ENCODE results near the gene HGF.

The HGF gene

DNA sequence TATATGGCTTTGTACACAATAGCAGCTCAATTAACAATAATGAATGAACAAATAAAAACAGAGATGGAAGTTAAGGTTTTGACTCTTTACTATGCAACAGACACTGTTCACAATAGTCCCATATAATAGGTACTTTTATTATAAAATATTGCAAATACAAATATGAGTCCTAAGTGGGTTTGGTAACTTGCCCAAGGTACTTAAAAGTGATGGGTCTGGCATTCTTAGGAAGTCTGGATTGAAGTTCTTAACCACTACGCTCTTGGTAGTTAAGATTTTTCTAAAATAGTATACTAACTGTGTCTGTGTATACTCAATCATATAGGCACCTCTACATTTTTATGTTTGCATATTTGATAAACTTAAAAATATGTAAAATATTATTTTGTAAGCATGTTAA lies 55.5 kb downstream of the HGF start:
- DNase-seq = no peak

DNA sequence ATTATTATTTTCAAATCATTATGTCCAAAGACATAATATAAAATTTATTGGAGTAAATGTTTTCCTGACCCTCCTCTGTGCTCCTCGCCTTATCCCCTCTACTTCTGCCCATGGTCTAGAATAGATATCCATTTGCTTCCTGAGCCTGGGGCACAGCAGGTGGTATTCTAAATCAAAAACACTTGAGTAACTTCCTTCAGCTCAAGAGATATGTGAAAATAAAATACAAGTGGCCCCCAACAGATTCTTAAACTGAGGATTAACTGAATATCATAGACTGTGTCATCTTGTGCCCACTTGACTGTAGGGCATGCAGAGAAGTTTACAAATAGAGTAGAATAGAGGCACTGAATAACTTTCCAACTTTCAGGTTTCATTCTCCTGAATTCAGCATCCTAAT lies 59.1 kb downstream of the HGF start:
- DNase-seq = no peak

DNA sequence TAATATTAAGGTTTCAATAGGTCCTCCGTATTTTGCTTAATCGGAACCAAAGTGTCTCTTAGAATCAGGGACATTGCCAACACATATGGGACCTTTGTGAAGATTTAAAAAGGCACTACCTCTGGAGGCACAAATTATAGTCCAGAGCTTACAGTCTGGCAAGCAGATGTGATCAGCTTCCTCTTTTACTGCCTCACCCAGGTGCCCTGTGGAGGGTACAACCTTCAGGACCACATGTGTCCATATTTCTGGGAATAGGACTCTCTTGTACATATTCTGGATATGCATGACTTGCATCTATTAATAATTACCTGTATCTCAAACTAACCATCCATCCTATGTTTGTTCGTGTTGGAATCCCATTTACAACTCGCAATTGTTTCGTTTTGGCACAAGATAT lies 60.0 kb downstream of the HGF start:
- no peak for DNase-seq

DNA sequence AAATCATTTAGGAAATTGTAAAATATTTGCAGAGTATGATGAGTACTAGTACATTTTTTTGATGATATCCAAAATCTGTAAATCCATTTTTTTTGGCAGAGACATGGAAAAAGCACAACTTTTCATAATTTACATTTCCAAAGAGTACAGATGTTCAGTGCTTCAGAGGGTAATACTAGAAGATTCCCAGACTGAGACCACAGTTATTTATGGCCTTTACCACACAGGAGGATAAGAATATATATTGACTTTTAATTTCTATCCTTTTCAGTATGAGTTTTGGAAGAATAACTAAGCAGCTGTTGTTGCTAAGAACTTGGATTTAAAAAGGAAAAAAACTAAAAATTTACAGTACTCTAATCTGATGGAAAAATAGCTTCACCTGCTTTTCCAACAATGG lies 61.9 kb downstream of the HGF start:
- no peak for DNase-seq

DNA sequence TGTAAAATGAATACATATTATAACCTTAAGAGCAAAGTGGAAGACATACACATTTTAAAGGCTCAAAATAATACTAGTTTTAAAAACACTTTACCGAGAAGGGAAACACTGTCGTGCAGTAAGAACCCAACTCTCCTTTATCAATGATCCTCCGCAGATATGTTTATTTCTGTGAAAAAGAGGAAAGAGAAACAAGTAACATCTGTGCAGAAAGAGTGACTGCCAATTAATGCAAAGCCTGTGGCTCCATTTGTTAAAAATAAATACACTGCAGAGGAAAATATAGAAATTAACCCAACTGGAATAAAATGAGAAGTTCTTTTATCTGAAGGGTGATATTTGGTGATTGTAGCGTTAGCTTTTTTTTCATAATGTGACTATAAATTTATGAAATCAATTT lies 62.7 kb downstream of the HGF start:
- DNase-seq = no peak

DNA sequence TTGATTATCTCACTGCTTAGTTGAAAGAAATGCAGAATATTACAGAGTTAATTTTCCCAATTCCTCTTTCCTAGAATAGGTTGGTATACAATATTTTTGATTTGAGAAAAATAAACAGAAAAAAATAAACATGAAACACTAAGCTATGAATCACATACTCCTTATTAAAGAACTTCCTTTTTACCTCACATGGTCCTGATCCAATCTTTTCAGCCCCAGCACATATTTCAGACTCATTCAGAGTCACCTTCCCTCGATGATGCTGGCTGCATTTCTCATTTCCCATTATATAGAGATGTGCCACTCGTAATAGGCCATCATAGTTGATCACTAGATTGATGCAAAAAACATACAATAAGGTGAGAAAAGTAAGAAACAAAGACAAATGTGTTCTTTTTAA lies 64.6 kb downstream of the HGF start:
- DNase-seq = no peak

DNA sequence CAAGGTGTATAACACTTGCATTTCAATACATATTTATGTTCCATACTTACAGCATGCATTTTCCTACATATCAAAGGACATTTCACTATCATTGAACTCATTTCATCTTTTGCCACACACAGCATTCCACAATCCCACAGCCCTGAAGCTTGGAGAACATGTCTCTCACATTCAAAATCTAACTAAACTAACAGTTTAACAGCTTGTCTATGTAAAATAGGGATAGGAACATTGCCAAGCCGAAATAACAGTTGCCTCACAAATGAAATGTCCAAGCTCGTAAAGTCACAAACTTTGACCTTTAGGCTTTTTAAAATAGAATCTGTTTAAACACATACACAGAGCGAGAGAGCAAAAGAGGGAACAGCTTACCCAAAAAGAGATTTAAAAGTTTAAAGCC lies 65.3 kb downstream of the HGF start:
- DNase-seq = no peak

DNA sequence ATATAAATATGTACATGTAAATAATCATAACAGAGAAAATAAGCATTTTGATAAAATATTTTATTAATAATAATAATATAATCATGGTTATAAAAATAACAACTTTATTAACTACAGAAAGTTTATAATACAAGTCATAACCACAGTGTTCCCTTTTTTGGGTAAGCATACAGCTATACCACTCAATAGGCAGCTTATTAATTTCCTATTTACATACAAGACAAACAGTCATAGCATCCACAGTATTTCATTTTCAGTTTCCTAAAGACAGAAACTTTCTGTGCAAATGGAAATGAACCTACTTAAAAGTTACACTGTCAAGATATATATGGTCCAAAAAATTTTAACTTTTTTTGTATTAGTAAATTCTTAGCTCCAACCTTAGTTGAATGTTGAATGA lies 70.9 kb downstream of the HGF start:
- no peak for DNase-seq

DNA sequence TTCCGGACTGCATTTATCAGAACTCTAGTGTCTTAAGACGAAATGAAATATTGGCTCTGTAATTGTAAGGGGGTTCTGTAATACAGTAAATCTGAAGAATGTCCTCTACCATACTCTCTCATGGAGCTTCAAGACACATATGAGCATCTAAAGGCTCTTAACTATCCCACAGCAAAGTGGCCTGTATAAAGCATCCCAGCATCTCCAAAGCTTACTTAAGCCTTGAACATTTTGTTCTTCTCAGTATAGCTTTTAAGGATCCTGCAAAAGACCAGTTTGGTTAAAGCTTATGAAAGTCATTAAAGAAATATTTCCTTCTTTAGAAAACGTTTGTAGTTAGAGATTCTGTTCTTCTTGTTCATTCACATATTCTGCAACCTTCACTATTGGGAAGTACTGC lies 75.1 kb downstream of the HGF start:
- no peak for DNase-seq

DNA sequence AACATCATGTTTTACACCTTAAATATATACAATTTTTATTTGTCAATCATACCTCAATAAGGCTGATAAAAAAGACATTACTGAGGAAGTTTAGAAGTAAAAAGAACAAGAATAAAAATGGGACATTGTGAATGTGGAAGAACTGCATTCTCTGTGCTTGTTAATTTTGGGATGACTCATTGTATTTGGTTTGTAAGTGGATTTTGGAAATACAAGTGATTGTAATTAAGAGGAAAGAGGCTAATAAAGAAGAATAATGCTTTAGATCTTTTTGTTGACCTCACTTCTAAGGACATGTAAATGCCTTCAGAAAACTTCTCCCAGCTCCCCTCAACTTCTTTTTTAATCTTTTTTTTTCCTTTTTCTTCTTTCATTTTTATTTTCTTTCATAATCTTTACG lies 76.0 kb downstream of the HGF start:
- DNase-seq = no peak

DNA sequence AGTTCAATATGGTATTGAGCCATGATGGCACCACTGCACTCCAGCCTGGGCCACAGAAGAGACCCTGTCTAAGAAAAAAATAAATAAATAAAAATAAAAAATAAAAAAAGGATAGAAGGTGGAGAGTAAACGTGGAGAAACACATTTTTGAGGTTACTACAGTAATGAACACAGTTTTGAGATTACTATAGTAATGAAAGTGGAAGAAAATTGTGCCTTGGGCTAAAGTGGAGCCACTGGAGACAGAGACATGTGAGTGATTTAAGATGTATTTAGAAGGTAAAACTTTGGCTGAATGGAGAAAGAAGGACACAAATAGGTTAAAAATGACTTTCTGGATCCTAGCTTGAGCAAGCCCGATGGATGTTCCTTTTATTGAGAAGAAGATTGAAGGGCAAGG lies 76.8 kb downstream of the HGF start:
- no peak for DNase-seq

DNA sequence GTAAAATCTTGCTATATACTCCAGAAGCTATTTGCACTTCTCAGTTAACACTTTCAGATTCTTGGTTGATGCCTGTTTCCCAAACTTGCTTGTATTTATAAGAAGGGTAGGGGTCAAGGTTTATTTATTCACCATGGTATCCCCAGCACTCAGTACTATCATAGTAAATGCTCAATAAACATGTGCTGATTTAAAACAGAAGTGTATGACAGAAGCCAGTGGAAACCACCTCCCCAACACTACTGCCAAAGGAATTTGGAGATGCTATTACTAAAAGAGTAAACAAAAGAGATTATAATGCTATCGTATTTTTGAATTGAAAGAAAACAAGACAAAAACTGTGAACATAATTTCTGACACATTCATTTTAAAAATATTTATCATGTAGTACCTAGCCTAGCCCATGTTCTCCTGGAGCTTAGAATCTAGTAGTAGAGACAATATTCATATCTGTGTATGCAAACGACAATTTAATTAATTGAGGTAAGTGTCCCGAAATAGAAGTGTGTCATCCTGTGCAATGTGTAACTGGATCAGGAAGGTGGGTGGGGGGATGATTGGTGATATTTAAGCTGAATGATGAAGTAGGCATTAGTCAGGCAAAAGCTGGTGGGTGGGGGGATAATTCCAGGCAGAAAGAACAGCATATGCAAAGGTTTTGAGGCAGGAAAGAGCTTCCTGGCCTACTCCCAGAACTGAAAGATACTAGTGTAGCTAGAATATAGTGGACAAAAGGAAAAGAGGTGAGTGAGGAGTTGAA lies 77.5 kb downstream of the HGF start:
- peak; percentile 74 for DNase-seq

DNA sequence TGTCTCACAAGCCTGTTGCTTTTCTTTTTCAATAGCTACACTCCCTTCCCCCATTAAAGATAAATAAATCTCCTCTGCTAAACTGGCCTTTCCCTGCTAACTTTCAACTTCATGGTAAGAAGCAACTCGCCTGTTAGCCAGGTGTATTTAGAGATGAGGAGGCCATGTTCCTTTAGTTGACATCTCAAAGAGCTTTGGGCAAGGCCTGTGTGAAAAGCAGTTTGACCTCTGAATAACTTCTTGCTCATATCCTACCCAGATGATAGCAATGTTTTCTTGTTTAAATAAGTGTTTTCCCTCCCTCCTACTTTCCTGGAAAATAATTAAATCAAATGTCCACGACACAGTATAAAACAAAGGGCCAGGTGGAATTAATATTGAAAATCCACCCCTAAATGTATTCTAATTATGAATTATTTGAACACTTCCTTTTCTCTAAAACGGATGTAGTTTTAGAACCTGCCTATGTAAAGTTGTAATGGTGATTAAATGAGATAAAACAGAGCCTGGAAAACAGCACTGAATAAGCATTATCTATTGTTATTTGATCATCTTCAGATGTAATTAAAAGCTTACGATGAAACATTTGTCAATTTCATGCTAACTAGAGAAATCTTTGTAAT lies 78.5 kb downstream of the HGF start:
- DNase-seq = no peak

DNA sequence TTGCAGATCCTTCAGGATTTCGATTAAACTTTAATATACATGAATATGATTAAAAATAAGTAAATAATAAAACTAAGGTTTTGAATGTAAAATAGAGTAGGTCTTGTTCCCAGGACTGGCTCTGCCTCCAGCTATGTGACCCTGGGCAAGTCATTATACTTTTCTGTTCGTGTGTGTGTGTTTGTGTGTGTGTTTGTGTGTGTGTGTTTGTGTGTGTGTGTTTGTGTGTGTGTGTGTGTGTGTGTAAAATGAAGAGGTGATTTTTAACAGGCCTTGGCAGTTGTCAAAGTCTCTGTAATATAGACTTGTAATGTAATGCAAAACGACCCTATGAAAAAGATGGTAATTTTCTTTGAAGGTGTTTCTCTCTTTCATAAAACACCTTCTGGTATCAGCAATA lies 79.2 kb downstream of the HGF start:
- DNase-seq = no peak

DNA sequence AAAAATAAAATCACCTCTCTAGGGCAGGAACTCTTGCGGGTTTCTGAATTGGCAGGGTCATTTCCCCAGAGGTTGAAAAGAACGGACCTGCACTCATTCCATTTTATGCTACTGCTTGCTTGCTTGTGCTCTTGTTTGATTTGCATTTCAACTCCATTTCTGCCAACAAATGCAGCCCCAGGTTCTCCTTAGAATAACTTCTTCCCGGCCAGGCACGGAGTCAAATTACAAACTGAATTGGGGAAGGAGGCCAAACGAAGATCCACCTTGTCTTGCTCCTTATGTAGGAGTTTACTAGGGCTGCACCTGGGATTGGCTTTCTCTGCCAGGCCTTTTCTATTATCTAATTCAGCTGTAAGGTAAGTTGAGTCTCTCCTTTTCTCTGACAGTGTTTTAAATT lies 79.6 kb downstream of the HGF start:
- DNase-seq = no peak

DNA sequence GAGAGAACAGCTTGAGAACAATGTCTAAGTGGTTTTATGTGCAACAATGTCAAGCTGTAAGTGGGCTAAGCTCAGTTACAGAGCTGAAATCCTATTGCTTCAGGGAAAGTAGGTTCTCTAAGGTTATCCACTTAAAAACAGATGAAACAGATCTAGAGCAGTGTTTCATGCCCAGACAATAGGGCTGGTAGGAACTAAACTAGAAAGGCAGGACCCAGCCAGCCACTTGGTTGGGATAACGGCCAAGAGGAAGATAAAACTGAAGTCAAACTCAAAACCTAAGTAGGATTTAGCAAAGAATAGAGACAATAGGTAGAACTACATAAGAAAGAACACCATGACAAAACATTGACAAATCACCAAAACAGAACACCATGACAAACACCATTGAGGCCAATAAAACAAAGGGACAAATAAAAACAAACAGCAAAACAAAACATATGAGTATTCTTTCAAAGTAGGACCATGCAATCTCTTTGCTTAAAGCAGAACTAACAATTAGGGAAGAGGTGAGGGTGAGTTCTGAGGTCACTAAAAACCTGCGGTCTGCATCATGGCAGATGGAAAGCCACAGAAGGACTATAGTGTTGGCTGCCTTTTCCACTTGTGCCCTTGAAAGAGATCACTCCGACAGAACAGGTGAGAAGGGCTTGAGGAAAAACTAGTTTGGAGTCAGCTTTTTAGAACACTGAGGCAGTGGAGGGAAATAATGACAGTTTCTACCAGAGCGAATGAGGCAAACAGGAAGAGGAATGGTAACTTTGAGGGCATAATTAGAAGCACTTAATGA lies 81.0 kb downstream of the HGF start:
- DNase-seq = no peak

DNA sequence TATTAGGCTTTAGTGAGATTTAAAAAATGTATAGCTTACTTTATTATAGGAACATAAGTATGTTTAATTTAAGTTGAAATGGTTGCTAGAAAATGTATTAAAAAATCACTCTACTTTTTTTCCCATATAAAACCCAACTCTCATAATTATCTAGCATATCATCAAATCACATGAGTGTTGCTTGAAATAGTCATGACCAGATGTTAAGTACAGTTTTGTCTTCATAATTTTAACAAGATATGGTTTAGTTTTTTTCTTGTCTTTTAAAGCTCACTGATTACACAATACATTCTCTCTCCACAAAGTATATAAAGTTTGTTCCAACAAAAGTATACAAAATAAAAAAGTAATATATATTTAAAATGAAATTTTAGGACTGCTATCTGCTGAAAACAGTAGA lies 82.8 kb downstream of the HGF start:
- DNase-seq = no peak

DNA sequence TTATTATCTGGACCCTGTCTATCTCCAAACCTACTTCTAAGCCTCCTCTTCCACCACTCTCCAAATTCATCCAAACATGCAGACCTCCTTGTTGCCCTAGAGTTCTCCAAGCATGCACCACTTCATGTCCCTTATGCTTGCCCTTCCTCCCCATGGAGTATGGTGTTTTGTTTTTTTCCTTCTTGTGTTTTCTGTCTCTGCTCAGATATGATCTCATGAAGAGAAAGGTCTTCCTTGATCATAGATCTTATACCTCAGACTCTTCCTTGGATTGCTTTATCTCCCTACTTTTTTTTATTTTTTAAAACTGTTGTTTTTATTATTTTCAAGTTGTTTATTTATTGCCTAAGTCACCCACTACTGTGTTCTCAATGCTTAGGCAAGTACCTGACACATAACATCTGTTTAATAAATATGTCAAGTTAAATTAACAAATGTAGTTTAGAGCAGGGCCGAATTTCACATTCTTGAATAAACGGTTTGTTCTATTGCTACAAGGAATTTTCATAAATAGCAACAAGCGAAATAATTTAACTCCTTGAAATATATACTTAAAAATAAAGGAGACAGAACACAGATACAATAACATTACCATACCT lies 84.5 kb downstream of the HGF start:
- no peak for DNase-seq

DNA sequence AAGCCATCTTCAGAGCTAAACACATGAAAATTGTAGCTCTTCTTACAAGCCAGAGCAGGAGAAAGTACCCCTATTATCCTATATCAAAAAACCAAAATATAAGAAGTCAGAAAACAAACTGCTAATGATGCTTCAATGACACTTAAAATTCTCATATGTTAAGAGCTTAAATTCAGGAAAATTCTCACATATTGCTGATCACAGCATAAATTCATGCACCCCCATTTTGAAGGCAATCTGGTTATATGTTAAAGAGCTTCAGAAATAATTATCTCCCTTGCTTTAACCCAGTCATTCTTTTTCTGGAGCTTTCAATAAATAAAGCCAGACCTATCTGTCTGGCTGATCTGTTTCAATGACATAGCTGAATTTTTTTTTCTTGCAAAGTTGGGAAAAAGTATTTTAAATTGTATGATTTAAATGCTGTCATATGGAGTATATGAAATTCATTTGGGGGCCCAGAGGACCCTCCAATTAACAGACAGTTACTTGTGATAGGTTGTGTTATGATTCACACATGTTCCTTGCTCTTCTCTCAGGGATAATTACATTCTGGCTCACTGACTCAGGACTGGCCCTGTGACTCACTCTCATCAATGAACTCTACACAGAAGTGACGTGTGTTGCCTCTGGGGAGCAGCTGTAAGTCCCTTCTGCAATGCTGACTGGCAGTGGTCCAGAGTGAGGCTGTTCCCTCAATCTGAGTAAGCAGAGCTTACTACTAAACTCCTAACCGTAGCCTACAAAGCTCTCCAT lies 85.2 kb downstream of the HGF start:
- peak; percentile 100 for DNase-seq

DNA sequence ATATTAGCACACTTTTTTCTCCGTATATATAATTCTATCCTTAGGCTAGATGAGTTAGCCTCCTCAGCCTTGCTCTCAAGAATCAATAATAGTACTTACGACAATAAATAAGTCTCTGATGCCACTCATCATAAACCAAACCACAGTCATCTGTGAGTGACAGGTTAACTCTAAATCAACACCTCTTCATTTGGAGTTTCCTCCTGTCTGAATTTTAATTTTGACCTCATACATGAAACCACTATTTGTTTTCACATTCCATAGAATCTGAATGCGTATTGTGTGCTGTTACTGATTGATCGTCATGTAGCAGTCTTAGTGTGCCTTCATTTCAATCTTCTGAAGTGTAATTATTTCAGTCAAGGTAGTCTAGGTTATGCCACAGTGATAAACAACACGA lies 85.8 kb downstream of the HGF start:
- no peak for DNase-seq

DNA sequence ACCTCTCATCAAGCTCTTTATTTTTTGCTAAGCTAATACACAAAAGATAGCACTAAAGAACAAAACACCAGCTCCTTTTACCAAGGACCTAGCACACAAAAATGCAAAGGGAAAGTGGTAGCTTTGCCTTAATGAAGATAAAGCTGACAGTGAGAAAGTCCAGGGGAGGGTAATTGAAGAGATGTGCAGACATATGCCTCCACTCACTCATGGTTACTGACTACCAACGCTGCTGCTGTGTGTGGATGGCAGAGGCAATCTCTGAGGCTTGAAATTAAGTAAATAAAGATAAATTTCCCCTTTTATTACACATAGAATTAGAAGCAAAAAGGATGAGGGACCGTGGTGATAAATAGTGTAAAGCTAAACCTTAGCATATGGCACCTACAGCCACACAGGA lies 87.0 kb downstream of the HGF start:
- DNase-seq = no peak

DNA sequence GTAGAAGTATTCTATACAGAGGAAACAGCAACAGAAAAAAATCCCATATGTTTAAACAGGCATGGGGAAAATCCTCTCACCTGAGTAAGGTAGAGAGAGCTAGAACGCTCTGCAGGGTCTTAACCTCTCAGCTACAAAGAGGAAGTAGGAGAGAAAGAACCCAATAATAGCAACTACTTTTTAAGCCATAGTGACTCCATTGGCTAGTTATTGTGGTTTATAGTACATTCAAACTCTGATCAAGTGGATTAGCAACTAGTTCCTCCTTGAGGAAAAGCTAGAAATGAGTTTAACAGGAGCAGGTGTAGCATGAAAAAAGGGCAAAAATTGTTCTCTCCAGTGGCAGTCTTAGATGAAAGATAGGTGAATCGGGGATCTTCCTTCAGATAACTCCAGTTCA lies 89.7 kb downstream of the HGF start:
- DNase-seq = no peak

DNA sequence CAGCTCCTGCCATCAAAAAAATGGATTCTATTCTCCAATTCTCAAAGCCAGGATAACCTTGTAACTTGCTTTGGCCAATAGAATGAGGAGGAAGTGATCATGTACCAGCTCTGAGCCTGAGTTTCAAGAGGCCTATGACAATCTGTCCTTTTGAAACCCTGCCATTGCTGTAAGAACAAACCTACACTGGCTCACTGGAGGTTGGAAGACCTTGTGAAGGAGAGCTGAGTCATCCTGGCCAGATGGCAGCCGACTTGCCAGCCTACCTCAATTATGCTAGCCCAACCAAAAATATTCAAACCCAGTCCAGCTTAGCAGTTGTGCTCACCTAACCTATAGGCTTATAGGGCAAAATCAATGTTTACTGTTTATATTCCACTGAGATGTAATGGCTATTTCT lies 93.0 kb downstream of the HGF start:
- peak; percentile 17 for DNase-seq
